Measurements from ENCODE around the gene MIPOL1.

- TF ChIP-seq EZH2phosphoT487 (IDR thresholded peaks at IDR 0.05; ENCODE audit: borderline replicate concordance) (no peak), CTCF (conservative IDR thresholded peaks at IDR 0.05; ENCODE audit: low read length) (no peak)
Measured at GRCh38 chr14:37170993-37171392, 26.7 kb upstream of the MIPOL1 start.
